HEK293 (cell line): ENCODE measurements around the gene LZTFL1.

Source experiments
- CTCF ChIA-PET: fragments of 350-600 bp; formaldehyde crosslinking; extraction: SDS; loops from one replicate; lab custom pipeline; 2021; ENCODE audit warnings: antibody characterized with exemption; lab: Yijun Ruan, JAX
- POLR2A ChIA-PET: fragments of 300-600 bp; formaldehyde crosslinking; extraction: SDS; loops from one replicate; lab custom pipeline; 2020; ENCODE audit warnings: antibody characterized with exemption, inconsistent platforms; lab: Yijun Ruan, JAX
- H3K27ac ChIP-seq: fragments of 200-500 bp; sonication (Bioruptor generic); 2 replicates; pipeline ENCODE4 v1.5.1; 2014; ENCODE audit warnings: low read depth, low read length, control low read depth, inconsistent platforms; ENCODE audit errors: extremely low read depth
- H3K36me3 ChIP-seq, 2 experiments: fragments of 200-500 bp in 1 of 2; sonication (Bioruptor generic) in 1 of 2; 1 replicate in 1 of 2; 2 replicates in 1 of 2; pipeline ENCODE4 v1.5.1; 2014 to 2017; ENCODE audit warnings: inconsistent platforms in 2 of 2, low read length in 2 of 2; ENCODE audit not compliant: control insufficient read depth in 2 of 2, insufficient read depth in 1 of 2
- H3K4me1 ChIP-seq: fragments of 200-500 bp; sonication (Bioruptor generic); 2 replicates; pipeline ENCODE4 v1.5.1; 2014; ENCODE audit warnings: mild to moderate bottlenecking, low read length, inconsistent platforms; ENCODE audit not compliant: control insufficient read depth, insufficient read depth
- H3K4me3 ChIP-seq: 2 replicates; pipeline ENCODE4 v1.5.1; 2011; ENCODE audit warnings: low read depth, mild to moderate bottlenecking, control low read depth, low read length, moderate library complexity
- H3K9me3 ChIP-seq: fragments of 200-500 bp; sonication (Bioruptor generic); 2 replicates; pipeline ENCODE4 v1.5.1; 2014; ENCODE audit warnings: low read depth, low read length, inconsistent platforms; ENCODE audit not compliant: control insufficient read depth, insufficient read depth
- EGR2 ChIP-seq: fragments of 450-650 bp; formaldehyde crosslinking; IDR thresholded peaks from 2 replicates; pipeline ENCODE4 v1.5.1; 2016; ENCODE audit warnings: low read depth, missing biosample characterization, missing genetic modification characterization
- MZF1 ChIP-seq: fragments of 450-650 bp; formaldehyde crosslinking; IDR thresholded peaks from 2 replicates; pipeline ENCODE4 v1.5.1; 2017; ENCODE audit warnings: missing biosample characterization, missing genetic modification characterization, borderline replicate concordance
- RBAK ChIP-seq: fragments of 450-650 bp; formaldehyde crosslinking; IDR thresholded peaks from 2 replicates; pipeline ENCODE4 v1.5.1; 2016; ENCODE audit warnings: missing biosample characterization, missing genetic modification characterization
- ZFHX2 ChIP-seq: fragments of 450-650 bp; formaldehyde crosslinking; conservative IDR thresholded peaks from 2 replicates; pipeline ENCODE4 v1.5.1; 2016; ENCODE audit warnings: missing biosample characterization, missing genetic modification characterization
- ZIC2 ChIP-seq: fragments of 450-650 bp; formaldehyde crosslinking; IDR thresholded peaks from 2 replicates; pipeline ENCODE4 v1.5.1; 2016; ENCODE audit warnings: missing biosample characterization, missing genetic modification characterization
- ZNF184 ChIP-seq: fragments of 450-650 bp; IDR thresholded peaks from 2 replicates; pipeline ENCODE4 v1.5.1; 2018; ENCODE audit warnings: missing biosample characterization, mild to moderate bottlenecking, missing genetic modification characterization
- ZNF239 ChIP-seq: fragments of 450-650 bp; formaldehyde crosslinking; IDR thresholded peaks from 2 replicates; pipeline ENCODE4 v1.5.1; 2016; ENCODE audit warnings: missing biosample characterization, missing genetic modification characterization
- ZNF24 ChIP-seq: fragments of 450-650 bp; formaldehyde crosslinking; IDR thresholded peaks from 2 replicates; pipeline ENCODE4 v1.5.1; 2016; ENCODE audit warnings: missing biosample characterization, missing genetic modification characterization
- ZNF302 ChIP-seq: fragments of 450-650 bp; formaldehyde crosslinking; IDR thresholded peaks from 2 replicates; pipeline ENCODE4 v1.5.1; 2016; ENCODE audit warnings: missing biosample characterization, missing genetic modification characterization, low read depth
- ZNF530 ChIP-seq: fragments of 450-650 bp; formaldehyde crosslinking; IDR thresholded peaks from 2 replicates; pipeline ENCODE4 v1.5.1; 2016; ENCODE audit warnings: low read depth, missing biosample characterization, missing genetic modification characterization
- TF ChIP-seq, protein P1 (sequence below): fragments of 450-650 bp; formaldehyde crosslinking; IDR thresholded peaks from 2 replicates; pipeline ENCODE4 v1.5.0; 2017; ENCODE audit warnings: missing biosample characterization, missing genetic modification characterization, borderline replicate concordance
- TF ChIP-seq, protein P2 (sequence below): fragments of 450-650 bp; formaldehyde crosslinking; IDR thresholded peaks from 2 replicates; pipeline ENCODE4 v1.5.1; 2016; ENCODE audit warnings: missing biosample characterization, missing genetic modification characterization
- TF ChIP-seq, protein P3 (sequence below): fragments of 450-650 bp; formaldehyde crosslinking; conservative IDR thresholded peaks from 2 replicates; pipeline ENCODE4 v1.5.1; 2016; ENCODE audit warnings: low read depth, missing biosample characterization, missing genetic modification characterization

The LZTFL1 gene

DNA sequence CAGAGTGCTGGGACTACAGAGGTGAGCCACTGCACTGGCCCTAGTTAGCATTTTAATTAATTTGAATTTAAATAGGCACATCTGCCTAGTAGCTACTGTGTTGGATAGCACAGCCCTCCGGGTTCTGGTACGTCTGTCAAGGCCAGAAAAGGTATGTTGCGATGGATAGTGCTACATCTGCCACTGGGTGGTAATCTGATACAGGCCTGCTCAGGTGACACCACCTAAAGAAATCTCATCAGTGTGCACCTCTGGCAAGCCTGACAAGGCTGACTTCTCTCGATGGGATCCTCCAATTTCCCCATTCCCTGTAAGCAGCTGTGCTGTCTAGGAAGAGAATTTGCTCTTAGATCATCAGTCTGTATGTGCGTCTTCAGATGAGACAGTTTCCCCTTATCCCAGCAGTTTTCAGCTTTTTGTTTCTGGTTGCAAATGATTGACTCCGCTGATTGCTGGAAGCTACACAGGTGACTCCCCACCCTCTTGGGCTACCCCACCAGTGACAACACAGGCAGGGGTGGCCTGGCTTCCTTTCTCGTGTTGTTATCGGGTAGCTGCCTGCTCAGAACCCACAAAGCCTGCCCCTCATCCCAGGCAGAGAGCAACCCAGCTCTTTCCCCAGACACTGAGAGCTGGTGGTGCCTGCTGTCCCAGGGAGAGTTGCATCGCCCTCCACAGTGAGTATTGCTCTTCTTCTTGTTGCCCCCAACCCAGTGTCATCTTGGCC lies 44.2 kb upstream of the LZTFL1 start, which contains the start of gene CCR9 (continued):
- TF ChIP-seq ZNF302 (tag by site-specific recombination), result no peak

DNA sequence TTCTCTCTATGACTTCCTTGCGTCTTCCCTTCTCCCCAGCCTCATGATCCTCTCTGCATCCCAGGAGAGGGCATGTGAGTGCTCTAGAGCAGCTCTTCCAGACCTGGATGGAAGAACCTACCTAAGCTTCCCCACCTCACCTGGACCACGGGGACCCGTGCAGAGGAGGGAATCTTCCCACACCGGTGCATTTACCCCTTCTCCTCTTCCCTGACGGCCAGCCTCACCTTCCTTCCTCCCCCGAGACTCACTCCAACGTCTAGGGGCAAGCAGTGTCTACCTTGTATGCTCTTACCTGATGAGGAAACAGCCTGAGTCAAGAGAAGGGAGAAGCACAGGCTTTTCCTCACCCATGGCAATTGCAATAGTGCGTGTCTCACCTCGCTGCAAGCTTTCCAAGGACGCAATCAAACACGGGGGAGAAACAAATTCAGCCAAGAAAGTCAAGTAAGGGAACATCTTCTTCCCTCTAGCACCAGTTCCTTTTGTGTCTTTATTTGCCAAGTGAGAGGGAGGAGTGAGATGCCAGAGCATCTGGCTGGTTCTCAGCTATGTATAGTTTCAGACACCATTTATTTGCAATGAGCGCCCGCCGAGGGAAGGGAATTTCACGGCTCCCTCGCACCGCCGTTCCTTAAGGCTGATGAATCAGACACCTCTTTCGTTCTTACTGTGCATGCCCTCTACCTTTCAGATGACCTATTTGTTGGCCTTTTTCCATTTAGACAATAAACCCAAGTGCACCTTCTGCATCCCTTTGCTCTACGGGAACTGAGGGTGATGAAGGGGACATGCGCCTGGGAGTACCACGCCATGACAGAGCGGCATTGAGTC lies 42.7 kb upstream of the LZTFL1 start:
- ChIA-PET POLR2A (no interaction called here), CTCF (no interaction called here)
- no peaks in the 10 kb centered on the region for H3K36me3 ChIP-seq
- H3K9me3 ChIP-seq, result no peaks in the 10 kb centered on the region
- no peak overlapping the region for H3K4me3 ChIP-seq
- no peak for TF ChIP-seq ZNF184 (tag by site-specific recombination)
- TF ChIP-seq, protein P1, sequence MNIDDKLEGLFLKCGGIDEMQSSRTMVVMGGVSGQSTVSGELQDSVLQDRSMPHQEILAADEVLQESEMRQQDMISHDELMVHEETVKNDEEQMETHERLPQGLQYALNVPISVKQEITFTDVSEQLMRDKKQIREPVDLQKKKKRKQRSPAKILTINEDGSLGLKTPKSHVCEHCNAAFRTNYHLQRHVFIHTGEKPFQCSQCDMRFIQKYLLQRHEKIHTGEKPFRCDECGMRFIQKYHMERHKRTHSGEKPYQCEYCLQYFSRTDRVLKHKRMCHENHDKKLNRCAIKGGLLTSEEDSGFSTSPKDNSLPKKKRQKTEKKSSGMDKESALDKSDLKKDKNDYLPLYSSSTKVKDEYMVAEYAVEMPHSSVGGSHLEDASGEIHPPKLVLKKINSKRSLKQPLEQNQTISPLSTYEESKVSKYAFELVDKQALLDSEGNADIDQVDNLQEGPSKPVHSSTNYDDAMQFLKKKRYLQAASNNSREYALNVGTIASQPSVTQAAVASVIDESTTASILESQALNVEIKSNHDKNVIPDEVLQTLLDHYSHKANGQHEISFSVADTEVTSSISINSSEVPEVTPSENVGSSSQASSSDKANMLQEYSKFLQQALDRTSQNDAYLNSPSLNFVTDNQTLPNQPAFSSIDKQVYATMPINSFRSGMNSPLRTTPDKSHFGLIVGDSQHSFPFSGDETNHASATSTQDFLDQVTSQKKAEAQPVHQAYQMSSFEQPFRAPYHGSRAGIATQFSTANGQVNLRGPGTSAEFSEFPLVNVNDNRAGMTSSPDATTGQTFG (tag by site-specific recombination), result no peak
- H3K4me1 ChIP-seq, result no peaks in the 10 kb centered on the region
- H3K27ac ChIP-seq, result no peak overlapping the region

DNA sequence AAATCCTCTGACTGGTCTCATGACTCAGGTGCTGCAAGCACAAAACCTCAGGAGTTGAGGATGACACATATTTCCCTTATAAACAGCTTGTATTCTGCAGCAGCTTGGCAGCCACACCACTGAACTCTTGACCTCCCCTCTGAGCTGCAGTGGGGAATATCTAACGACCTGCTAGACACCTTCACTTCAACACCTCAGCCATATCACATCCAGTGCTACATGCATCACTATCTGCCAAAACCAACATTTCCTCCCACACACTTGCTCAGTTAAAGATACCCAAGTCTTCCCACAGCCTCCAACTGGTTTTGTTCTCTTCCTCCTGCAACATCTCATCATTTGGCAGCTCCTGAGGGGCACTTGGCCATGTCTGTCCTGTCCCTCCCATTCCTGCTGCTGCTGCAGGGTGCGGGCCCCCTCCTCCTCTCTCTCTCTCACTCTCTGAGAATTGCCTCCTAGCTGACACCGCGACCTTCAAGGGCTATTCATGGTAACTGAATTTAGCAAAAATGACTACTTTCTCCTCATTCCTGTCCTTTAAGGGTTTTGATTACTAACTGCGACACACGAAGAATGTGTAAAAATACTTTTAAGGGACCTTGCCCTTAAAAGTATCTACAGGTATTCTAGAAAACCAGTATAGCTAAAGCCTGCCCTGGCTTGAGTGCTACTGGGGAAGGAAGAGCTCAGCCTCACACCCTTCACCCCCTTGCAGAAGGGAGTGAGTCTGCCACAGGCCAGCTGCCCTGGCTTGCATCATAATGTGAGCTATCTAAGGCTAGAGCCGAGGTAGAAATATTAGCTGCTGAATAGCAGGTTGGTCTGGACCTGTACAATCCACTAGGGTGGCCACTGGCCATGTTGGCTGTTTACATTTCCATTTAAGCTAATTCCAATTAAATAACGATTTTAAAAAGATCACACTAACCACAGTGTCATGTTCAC lies 39.4 kb upstream of the LZTFL1 start:
- Histone ChIP-seq H3K36me3 (no peaks in the 10 kb centered on the region), H3K4me1 (no peaks in the 10 kb centered on the region), H3K27ac (no peak overlapping the region), H3K4me3 (no peak overlapping the region), H3K9me3 (no peaks in the 10 kb centered on the region)
- ChIA-PET POLR2A (no interaction called here), CTCF (interaction anchor here (0.6 kb wide), 1 partner anchor 384 kb away, joined by 5 read pairs; no protein-coding TSS in a partner anchor)
- TF ChIP-seq ZNF530 (no peak), RBAK (tag by site-specific recombination) (no peak), ZIC2 (no peak), EGR2 (tag by site-specific recombination) (peak; percentile 69), ZFHX2 (tag by site-specific recombination) (peak; percentile 48), MZF1 (no peak), ZNF239 (tag by site-specific recombination) (no peak), ZNF24 (tag by site-specific recombination) (no peak)
- TF ChIP-seq, protein P2, sequence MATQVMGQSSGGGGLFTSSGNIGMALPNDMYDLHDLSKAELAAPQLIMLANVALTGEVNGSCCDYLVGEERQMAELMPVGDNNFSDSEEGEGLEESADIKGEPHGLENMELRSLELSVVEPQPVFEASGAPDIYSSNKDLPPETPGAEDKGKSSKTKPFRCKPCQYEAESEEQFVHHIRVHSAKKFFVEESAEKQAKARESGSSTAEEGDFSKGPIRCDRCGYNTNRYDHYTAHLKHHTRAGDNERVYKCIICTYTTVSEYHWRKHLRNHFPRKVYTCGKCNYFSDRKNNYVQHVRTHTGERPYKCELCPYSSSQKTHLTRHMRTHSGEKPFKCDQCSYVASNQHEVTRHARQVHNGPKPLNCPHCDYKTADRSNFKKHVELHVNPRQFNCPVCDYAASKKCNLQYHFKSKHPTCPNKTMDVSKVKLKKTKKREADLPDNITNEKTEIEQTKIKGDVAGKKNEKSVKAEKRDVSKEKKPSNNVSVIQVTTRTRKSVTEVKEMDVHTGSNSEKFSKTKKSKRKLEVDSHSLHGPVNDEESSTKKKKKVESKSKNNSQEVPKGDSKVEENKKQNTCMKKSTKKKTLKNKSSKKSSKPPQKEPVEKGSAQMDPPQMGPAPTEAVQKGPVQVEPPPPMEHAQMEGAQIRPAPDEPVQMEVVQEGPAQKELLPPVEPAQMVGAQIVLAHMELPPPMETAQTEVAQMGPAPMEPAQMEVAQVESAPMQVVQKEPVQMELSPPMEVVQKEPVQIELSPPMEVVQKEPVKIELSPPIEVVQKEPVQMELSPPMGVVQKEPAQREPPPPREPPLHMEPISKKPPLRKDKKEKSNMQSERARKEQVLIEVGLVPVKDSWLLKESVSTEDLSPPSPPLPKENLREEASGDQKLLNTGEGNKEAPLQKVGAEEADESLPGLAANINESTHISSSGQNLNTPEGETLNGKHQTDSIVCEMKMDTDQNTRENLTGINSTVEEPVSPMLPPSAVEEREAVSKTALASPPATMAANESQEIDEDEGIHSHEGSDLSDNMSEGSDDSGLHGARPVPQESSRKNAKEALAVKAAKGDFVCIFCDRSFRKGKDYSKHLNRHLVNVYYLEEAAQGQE (tag by site-specific recombination), result no peak
- TF ChIP-seq, protein P3, sequence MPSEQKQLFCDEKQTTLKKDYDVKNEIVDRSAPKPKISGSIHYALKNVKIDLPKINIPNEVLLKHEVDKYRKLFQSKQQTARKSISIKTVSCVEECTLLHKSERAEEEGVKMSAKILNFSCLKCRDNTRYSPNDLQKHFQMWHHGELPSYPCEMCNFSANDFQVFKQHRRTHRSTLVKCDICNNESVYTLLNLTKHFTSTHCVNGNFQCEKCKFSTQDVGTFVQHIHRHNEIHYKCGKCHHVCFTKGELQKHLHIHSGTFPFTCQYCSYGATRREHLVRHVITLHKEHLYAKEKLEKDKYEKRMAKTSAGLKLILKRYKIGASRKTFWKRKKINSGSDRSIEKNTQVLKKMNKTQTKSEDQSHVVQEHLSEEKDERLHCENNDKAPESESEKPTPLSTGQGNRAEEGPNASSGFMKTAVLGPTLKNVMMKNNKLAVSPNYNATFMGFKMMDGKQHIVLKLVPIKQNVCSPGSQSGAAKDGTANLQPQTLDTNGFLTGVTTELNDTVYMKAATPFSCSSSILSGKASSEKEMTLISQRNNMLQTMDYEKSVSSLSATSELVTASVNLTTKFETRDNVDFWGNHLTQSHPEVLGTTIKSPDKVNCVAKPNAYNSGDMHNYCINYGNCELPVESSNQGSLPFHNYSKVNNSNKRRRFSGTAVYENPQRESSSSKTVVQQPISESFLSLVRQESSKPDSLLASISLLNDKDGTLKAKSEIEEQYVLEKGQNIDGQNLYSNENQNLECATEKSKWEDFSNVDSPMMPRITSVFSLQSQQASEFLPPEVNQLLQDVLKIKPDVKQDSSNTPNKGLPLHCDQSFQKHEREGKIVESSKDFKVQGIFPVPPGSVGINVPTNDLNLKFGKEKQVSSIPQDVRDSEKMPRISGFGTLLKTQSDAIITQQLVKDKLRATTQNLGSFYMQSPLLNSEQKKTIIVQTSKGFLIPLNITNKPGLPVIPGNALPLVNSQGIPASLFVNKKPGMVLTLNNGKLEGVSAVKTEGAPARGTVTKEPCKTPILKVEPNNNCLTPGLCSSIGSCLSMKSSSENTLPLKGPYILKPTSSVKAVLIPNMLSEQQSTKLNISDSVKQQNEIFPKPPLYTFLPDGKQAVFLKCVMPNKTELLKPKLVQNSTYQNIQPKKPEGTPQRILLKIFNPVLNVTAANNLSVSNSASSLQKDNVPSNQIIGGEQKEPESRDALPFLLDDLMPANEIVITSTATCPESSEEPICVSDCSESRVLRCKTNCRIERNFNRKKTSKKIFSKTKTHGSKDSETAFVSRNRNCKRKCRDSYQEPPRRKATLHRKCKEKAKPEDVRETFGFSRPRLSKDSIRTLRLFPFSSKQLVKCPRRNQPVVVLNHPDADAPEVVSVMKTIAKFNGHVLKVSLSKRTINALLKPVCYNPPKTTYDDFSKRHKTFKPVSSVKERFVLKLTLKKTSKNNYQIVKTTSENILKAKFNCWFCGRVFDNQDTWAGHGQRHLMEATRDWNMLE, result no peak
